GM15510 (cell line): ENCODE data around the gene KLF5.

Experiments used
- POLR2A ChIP-seq: IDR thresholded peaks from 3 replicates; pipeline ENCODE4 v1.6.1; 2011; ENCODE audit warnings: borderline replicate concordance; ENCODE audit not compliant: insufficient read length; ENCODE audit errors: extremely low read depth

Gene KLF5

DNA sequence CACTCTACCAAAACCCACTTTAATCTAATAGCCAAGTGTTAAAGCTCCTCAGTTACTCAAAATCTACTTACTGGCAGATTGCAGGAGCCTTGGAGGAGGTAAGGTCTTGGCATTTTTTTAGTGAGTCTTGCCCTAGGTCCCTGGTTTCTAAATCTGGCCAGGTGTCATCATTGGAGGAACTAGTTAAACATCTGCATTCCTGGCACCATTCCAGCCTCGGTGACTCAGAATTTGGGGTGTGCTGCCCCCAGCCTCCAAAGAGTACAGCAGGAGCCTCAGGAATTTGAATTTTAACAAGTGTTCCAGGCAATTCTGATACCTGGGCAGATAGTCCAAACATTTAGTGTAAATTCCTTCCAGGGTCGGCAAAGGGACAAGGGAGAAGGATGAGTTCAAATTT lies 37.4 kb downstream of the KLF5 start:
- no peak for TF ChIP-seq POLR2A

GRCh38 chr13:73096638-73097037 lies 37.8 kb downstream of the KLF5 start:
- TF ChIP-seq POLR2A, result no peak

- no peak for TF ChIP-seq POLR2A
Measured at GRCh38 chr13:73101351-73102007, 42.7 kb downstream of the KLF5 start.

DNA sequence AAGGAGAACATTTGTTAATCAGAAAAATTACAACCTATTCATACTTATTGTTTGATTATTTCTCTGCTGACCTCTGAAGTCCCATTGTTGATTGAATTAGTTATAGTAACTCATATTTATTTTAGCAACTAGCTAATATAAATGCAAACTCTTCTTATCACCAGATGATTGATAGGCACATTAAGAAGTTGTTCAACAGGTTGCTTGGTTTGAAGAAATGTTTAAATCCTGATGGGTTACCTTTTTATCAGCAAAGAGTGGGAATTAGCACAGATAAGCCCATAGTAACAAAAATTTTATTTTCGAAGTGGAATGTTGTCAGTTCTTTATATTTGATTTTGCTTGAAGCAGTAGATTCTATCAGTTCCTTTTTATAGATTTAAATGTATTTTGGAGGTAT lies 44.4 kb downstream of the KLF5 start:
- TF ChIP-seq POLR2A, result no peak

DNA sequence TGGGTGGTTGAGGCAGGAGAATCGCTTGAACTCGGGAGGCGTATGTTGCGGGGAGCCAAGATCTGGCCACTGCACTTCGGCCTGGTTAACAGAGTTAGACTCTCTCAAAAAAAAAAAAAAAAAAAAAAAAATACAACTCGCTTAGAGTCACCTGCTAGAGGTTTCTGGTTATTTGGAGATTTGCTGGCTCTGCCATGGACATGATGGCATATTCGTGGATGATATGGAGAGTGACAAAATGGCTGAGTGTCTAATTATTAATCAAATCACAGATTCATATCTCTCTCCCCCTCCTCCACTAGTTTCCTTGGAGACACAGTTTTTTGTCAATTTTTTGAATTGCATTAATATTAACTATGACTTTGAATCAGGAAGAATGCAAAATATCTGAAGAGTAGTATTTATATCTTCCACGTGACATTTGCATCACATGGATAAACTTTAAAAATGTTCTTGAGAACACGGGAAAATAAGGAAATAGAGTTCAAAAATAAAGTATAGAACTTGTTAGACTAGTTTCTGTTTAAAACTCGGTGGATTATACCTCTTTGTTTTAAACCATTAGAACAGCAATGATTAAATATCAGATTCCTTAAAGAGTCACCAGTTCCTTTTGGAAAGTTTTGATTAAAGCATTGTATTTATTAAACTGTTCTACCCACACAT lies 47.8 kb downstream of the KLF5 start:
- TF ChIP-seq POLR2A, result no peak

GRCh38 chr13:73107481-73107880 lies 48.7 kb downstream of the KLF5 start:
- no peak for TF ChIP-seq POLR2A

GRCh38 chr13:73107970-73108369 lies 49.2 kb downstream of the KLF5 start:
- no peak for TF ChIP-seq POLR2A

DNA sequence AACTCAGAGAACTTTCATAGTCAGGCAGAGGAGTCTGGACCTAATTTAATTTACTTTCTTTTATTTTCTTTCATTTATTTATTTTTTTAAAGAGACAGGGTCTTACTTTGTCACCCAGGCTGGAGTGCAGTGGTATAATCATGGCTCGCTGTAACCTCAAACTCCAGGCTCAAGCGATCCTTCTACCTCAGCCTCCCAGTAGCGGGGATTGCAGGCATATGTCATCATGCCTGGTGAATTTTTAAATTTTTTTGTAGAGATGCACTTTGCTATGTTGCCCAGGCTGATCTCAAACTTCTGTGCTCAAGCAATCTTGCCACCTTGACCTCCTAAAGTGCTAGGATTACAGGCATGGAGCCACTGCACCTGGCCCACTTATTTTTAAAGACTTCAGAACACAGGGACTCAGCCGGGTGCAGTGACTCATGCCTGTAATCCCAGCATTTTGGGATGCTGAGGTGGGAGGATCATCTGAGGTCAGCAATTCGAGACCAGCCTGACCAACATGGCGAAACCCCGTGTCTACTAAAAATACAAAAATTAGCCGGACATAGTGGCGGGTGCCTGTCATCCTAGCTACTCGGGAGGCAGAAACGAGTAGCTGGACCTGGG lies 50.6 kb downstream of the KLF5 start:
- no peak for TF ChIP-seq POLR2A

DNA sequence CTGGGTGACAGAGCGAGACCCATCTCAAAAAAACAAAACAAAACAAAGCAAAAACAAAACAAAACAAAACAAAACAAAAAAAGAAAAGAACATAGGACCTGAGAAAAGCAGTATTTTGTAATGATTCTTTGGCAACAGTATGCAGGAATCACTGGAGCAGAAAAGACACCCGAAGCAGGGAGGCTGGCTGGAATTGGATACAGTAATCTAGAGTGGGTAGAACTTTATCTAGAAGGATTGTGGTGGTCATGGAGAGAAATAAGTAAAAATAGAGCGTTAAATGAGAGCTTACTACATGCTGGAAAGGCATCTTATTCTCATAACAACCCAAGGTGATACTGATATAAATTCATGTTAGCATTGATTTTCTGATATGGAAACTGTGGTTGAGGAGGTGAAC lies 51.2 kb downstream of the KLF5 start:
- no peak for TF ChIP-seq POLR2A

- no peak for TF ChIP-seq POLR2A
Measured at GRCh38 chr13:73110814-73111213, 52.0 kb downstream of the KLF5 start.

DNA sequence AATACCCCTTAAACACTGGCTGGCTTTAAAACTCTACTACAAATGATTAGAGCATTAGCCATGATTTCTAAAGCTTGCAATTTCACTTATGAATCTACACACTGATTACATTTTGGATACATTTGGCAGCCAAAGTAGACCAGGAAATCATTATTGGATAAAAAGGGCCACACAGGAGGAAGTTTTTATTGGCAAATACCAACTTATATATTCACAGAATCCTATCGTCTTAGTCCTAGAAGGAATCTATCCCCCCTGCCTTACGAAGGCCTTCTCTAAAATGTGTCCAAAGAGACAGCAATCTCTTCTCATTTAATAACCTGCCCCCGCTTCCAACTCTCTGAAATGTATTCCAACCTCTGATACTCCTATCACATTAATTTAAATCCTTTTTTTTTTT lies 52.5 kb downstream of the KLF5 start:
- no peak for TF ChIP-seq POLR2A

- no peak for TF ChIP-seq POLR2A
Measured at GRCh38 chr13:73119612-73120011, 60.8 kb downstream of the KLF5 start.
